Neural progenitor cell (in vitro differentiated cells): ENCODE results near the gene ROR2. TPM values are rescaled to one million over a fixed set of nuclear protein-coding genes. Genes with fewer than 3 reads are reported as not detected.

Experiments used
- DNase-seq: peaks from one replicate; pipeline ENCODE4 v3.0.0-alpha.2; 2016; ENCODE audit warnings: low spot score
- H2AFZ ChIP-seq: fragments of 200-600 bp; sonication (generic); replicated peaks from 2 replicates; pipeline ENCODE4 v1.6.1; 2016; ENCODE audit warnings: antibody characterized with exemption
- H3F3A ChIP-seq: fragments of 200-600 bp; sonication (generic); 2 replicates; pipeline ENCODE4 v1.6.1; 2016; ENCODE audit warnings: antibody characterized with exemption, low read depth
- H3K27ac ChIP-seq: fragments of 200-600 bp; sonication (generic); 2 replicates; pipeline ENCODE4 v1.5.1; 2016; ENCODE audit warnings: mild to moderate bottlenecking
- H3K27me3 ChIP-seq: fragments of 200-600 bp; sonication (generic); 2 replicates; pipeline ENCODE4 v1.6.1; 2016; ENCODE audit warnings: mild to moderate bottlenecking, moderate library complexity
- H3K36me3 ChIP-seq: fragments of 200-600 bp; sonication (generic); 2 replicates; pipeline ENCODE4 v1.5.1; 2016
- H3K4me1 ChIP-seq: fragments of 200-600 bp; sonication (generic); 2 replicates; pipeline ENCODE4 v1.6.1; 2016; ENCODE audit warnings: mixed run types
- H3K4me2 ChIP-seq: fragments of 200-600 bp; sonication (generic); 2 replicates; pipeline ENCODE4 v1.6.1; 2016
- H3K4me3 ChIP-seq: fragments of 200-600 bp; sonication (generic); 2 replicates; pipeline ENCODE4 v1.5.1; 2016
- H3K79me2 ChIP-seq: fragments of 200-600 bp; sonication (generic); 2 replicates; pipeline ENCODE4 v1.6.1; 2016; ENCODE audit warnings: low read depth
- H3K9ac ChIP-seq: fragments of 200-600 bp; sonication (generic); 2 replicates; pipeline ENCODE4 v1.6.1; 2016
- H3K9me3 ChIP-seq: fragments of 200-600 bp; sonication (generic); 2 replicates; pipeline ENCODE4 v1.5.1; 2016; ENCODE audit warnings: low read depth
- H4K20me1 ChIP-seq: fragments of 200-600 bp; sonication (generic); 2 replicates; pipeline ENCODE4 v1.6.1; 2016; ENCODE audit warnings: low read depth
- H3K27ac Mint-ChIP-seq: 3 replicates; pipeline ENCODE4 v1.8.0; 2021; ENCODE audit warnings: mixed read lengths
- H3K27me3 Mint-ChIP-seq: 2 replicates; pipeline ENCODE4 v1.8.0; 2022; ENCODE audit warnings: low read depth, mild to moderate bottlenecking, inconsistent platforms, moderate library complexity, mixed read lengths; ENCODE audit not compliant: insufficient read depth
- H3K36me3 Mint-ChIP-seq: 3 replicates; pipeline ENCODE4 v1.8.0; 2021; ENCODE audit warnings: mixed read lengths
- H3K4me1 Mint-ChIP-seq: 3 replicates; pipeline ENCODE4 v1.8.0; 2021; ENCODE audit warnings: mixed read lengths
- H3K4me3 Mint-ChIP-seq: 3 replicates; pipeline ENCODE4 v1.8.0; 2021; ENCODE audit warnings: mild to moderate bottlenecking, moderate library complexity, mixed read lengths
- H3K9me3 Mint-ChIP-seq: 3 replicates; pipeline ENCODE4 v1.8.0; 2020; ENCODE audit warnings: mixed read lengths
- CTCF ChIP-seq: fragments of 200-600 bp; sonication (generic); IDR thresholded peaks from 2 replicates; pipeline ENCODE4 v1.5.1; 2017; ENCODE audit warnings: antibody characterized with exemption, mild to moderate bottlenecking
- EZH2 ChIP-seq: fragments of 200-600 bp; sonication (generic); IDR thresholded peaks from 2 replicates; pipeline ENCODE4 v1.6.1; 2017; ENCODE audit warnings: antibody characterized with exemption, mild to moderate bottlenecking, moderate library complexity
- EZH2phosphoT487 ChIP-seq: fragments of 200-600 bp; sonication (generic); IDR thresholded peaks from 2 replicates; pipeline ENCODE4 v1.6.1; 2017; ENCODE audit warnings: antibody characterized with exemption
- total RNA-seq: library from RNA; depleted of rRNA; stranded (reverse); fragments of >200 nt; gene quantifications from 2 replicates; pipeline ENCODE4 v1.2.3, GENCODE V29; 2015; ENCODE audit warnings: low replicate concordance

The ROR2 gene
- total RNA-seq, 1 donor from 2014 or later: 20.1 TPM

DNA sequence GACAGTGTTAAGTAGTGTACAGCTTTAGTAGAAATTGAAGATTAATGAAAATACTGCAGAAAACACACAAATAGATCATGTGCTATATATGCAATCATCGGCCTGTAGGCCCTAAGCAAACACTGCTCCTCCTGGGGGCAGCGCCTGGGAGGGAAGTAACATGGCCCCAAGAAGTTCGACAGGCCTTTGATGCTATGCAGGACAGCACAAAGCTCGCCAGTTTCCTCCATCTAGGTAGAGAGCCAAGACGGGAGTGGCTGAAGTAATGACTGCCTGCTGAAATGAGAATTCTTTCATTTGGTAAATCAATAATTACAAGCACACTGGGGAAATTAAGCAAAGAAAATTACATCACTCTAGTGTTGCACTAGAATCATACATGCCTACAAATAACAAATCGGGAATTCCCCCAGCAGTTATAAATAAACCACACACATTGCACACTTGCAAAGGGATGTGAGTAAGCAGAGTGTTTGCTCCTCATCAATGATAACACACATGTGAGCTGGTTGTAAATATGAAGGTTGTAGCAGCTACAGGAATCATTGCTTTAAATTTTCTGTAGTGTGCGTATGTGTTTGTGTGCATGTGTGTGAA, 306.4 kb downstream of the ROR2 start:
- H3K4me3 Mint-ChIP-seq: no peak overlapping the region
- DNase-seq: no peak
- no peaks in the 10 kb centered on the region for H3K4me1 Mint-ChIP-seq
- Histone ChIP-seq H3K27me3 (no peaks in the 10 kb centered on the region), H3K4me3 (no peak overlapping the region), H3K79me2 (no peaks in the 10 kb centered on the region), H3K4me2 (no peak overlapping the region), H3K4me1 (peaks cover 4% of the 10 kb centered on the region), H2AFZ (no peak overlapping the region), H3K36me3 (no peaks in the 10 kb centered on the region), H4K20me1 (no peaks in the 10 kb centered on the region), H3F3A (no peaks in the 10 kb centered on the region), H3K27ac (no peak overlapping the region), H3K9ac (no peak overlapping the region), H3K9me3 (no peaks in the 10 kb centered on the region)
- no peak overlapping the region for H3K27ac Mint-ChIP-seq
- H3K36me3 Mint-ChIP-seq: no peaks in the 10 kb centered on the region
- H3K27me3 Mint-ChIP-seq: peaks cover 7% of the 10 kb centered on the region
- H3K9me3 Mint-ChIP-seq: peaks cover 7% of the 10 kb centered on the region
- no peak for TF ChIP-seq CTCF
- no peak for TF ChIP-seq EZH2
- TF ChIP-seq EZH2phosphoT487: no peak

GRCh38 chr9:91642771-91643170, 307.3 kb downstream of the ROR2 start:
- Mint-ChIP-seq H3K4me1 (no peaks in the 10 kb centered on the region), H3K27ac (no peak overlapping the region), H3K27me3 (peaks cover 7% of the 10 kb centered on the region), H3K36me3 (no peaks in the 10 kb centered on the region), H3K4me3 (no peak overlapping the region), H3K9me3 (peaks cover 7% of the 10 kb centered on the region)
- Histone ChIP-seq H4K20me1 (no peaks in the 10 kb centered on the region), H3K9me3 (no peaks in the 10 kb centered on the region), H3K27me3 (no peaks in the 10 kb centered on the region), H3K4me3 (no peak overlapping the region), H3K36me3 (no peaks in the 10 kb centered on the region), H3F3A (no peaks in the 10 kb centered on the region), H3K4me2 (no peak overlapping the region), H3K9ac (no peak overlapping the region), H2AFZ (no peak overlapping the region), H3K79me2 (no peaks in the 10 kb centered on the region), H3K27ac (no peak overlapping the region), H3K4me1 (peaks cover 4% of the 10 kb centered on the region)
- no peak for DNase-seq
- no peak for TF ChIP-seq EZH2
- no peak for TF ChIP-seq CTCF
- TF ChIP-seq EZH2phosphoT487: no peak

DNA sequence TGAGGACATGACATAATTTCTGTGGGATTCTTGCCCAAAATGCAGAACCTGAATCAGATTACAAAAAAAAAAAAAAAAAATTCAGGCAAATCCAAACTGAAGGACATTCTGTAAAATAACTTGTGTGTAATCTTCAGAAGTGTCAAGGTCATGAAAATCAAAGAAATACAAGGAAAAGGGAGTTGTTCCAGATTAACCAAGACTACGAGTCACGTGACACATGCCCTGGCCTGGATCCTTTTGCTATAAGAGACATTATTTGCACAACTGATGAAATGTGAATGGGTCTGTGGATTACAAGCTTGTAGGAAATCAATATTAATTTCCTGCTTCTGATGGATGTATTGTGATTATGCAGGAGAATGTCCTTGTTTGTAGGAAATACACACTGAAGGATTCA, 309.6 kb downstream of the ROR2 start:
- H3K4me1 ChIP-seq: peaks cover 4% of the 10 kb centered on the region
- no peak overlapping the region for H3K9ac ChIP-seq
- no peaks in the 10 kb centered on the region for H4K20me1 ChIP-seq
- Mint-ChIP-seq H3K4me1 (no peaks in the 10 kb centered on the region), H3K27me3 (no peaks in the 10 kb centered on the region), H3K9me3 (peaks cover 7% of the 10 kb centered on the region), H3K4me3 (no peak overlapping the region), H3K36me3 (no peaks in the 10 kb centered on the region), H3K27ac (no peak overlapping the region)
- no peaks in the 10 kb centered on the region for H3F3A ChIP-seq
- no peak overlapping the region for H3K27ac ChIP-seq
- H3K27me3 ChIP-seq: no peaks in the 10 kb centered on the region
- TF ChIP-seq EZH2phosphoT487 (no peak), EZH2 (no peak), CTCF (no peak)
- no peak overlapping the region for H2AFZ ChIP-seq
- no peaks in the 10 kb centered on the region for H3K36me3 ChIP-seq
- no peaks in the 10 kb centered on the region for H3K79me2 ChIP-seq
- no peak overlapping the region for H3K4me3 ChIP-seq
- DNase-seq: no peak
- no peaks in the 10 kb centered on the region for H3K9me3 ChIP-seq
- H3K4me2 ChIP-seq: no peak overlapping the region
